Astrocyte of the spinal cord (primary cell): ENCODE measurements around the gene ARHGAP45.
"Not testable (repeated sequence)": the region's sequence is repeated elsewhere in the genome, so short reads cannot be mapped to it uniquely, and the experiment has no call there.

Experiments used
- DNase-seq: peaks from one replicate; pipeline ENCODE4 v3.0.0; 2011; ENCODE audit warnings: low read depth, low spot score
- H3K4me3 ChIP-seq: 2 replicates; pipeline ENCODE4 v1.5.1; 2011; ENCODE audit warnings: low read depth, mild to moderate bottlenecking, low read length, moderate library complexity
- in situ Hi-C: cut with HindIII; loops from 2 replicates; pipeline ENCODE4 v1.10.0; 2017; ENCODE audit warnings: low sequenced_read_pairs
- TF ChIP-seq, protein P1 (sequence below): IDR thresholded peaks from 2 replicates; pipeline ENCODE4 v1.5.1; 2012; ENCODE audit warnings: low read depth, mild to moderate bottlenecking, low read length, inconsistent platforms

ARHGAP45 gene

DNA sequence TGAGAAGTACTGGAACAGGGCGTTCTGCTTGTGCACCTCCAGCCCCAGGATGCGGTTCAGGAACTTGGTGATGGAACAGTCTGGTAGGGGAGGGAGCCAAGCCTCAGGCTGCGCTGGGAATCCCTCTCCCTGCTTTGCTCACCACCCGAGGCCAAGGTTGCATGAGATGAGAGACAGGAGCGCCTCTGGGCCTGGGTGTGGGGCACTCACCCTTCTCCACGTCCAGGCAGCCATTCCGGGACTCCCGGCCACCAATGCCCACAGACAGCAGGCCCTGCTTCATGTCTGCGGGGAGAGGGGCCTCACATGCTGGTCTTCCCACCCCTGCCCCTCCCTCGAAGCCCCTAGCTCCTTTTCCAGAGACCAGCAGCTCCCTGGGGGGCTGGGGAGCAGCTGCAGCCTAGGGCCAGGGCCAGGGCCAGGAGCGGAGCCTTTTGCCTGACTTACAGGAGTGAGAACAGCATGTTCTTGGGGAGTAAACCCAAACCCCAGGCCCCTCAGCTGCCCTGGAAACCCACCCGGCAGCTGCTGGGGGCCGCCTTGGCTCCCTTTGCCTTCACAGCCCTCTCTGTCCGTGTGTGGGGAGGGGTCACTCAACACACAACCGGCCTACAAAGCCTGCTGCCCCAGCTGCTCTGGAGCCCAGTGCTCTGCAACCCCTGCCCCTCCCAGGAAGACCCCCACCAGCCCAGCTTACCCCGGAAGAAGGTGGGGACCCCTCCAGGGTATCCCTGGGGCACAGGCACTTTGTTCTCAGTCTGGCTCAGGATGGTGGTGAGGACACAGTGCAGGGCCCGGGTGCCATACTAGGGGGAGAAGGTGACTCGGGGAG lies 44.1 kb downstream of the ARHGAP45 start:
- DNase-seq = no peak
- in situ Hi-C loops = no loop called here
- H3K4me3 ChIP-seq = no peak overlapping the region
- TF ChIP-seq, protein P1, sequence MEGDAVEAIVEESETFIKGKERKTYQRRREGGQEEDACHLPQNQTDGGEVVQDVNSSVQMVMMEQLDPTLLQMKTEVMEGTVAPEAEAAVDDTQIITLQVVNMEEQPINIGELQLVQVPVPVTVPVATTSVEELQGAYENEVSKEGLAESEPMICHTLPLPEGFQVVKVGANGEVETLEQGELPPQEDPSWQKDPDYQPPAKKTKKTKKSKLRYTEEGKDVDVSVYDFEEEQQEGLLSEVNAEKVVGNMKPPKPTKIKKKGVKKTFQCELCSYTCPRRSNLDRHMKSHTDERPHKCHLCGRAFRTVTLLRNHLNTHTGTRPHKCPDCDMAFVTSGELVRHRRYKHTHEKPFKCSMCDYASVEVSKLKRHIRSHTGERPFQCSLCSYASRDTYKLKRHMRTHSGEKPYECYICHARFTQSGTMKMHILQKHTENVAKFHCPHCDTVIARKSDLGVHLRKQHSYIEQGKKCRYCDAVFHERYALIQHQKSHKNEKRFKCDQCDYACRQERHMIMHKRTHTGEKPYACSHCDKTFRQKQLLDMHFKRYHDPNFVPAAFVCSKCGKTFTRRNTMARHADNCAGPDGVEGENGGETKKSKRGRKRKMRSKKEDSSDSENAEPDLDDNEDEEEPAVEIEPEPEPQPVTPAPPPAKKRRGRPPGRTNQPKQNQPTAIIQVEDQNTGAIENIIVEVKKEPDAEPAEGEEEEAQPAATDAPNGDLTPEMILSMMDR = no peak

DNA sequence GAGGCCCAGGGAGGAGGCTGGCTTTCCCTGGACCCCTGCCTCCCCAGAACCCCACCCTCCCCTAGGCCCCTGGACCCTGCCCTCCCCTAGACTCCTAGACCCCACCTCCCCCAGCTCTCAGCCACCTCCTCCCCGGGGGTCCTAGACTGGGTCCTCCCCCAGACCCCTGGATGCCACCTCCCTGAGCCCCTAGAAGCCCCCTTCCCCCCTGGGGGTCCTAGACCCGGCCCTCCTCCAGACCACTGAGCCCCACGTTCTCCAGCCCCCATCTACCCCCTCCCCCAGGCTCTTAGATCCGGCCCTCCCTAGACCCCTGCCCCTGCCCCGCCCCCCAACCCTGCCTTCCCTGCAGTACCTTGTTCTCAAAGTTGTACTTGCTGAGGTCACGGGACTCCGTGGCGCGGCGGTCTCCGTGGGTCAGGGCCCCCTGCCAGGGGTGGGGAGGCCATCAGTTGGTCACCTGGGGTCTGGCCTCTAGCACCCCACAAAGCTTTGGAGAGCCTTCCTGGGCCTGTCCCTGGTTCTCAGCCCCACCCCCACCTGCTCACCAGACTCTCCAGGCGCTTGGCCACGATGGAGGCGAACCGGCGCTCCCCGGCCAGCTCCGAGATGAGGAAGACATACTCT lies 44.8 kb downstream of the ARHGAP45 start:
- in situ Hi-C loops = no loop called here
- DNase-seq = no peak
- H3K4me3 ChIP-seq = no peak overlapping the region
- TF ChIP-seq, protein P1 = no peak

DNA sequence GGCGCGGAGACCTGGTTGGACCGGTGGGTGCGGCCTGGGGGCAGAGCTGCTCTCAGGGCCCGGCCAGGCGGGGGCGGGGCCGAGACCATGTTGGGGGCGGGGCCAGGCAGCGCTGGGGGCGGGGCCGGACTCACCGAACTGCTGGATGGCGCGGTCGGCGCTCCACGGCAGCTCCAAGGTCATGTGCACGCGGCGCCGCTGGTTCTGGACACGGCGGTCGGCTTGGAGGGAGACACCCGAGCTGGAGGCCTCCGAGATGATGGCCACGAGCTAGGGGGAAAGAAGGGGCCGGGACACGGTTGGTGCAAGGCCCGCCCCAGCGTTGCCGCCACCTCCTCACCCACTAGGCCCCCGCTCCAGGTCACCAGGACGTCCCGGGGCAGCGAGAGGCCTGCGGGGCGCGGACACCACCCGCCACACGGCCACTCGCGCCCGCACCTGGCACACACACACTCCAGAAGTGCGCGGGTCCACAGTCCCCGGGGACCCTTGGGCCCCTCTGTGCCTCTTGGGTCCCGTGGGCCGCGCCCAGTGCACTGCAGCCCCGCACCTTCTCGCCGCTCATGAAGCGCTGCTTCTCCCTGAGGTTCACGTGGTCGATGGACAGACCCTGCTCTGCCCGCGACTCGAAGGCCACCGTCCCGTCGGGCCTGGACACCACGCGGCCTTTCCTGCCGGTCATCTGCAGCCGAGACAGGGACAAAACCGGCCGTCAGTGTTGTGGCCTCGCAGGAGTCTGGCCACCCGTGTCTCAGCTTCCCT lies 45.5 kb downstream of the ARHGAP45 start:
- in situ Hi-C loops = no loop called here
- TF ChIP-seq, protein P1 = no peak
- no peak for DNase-seq
- no peak overlapping the region for H3K4me3 ChIP-seq

DNA sequence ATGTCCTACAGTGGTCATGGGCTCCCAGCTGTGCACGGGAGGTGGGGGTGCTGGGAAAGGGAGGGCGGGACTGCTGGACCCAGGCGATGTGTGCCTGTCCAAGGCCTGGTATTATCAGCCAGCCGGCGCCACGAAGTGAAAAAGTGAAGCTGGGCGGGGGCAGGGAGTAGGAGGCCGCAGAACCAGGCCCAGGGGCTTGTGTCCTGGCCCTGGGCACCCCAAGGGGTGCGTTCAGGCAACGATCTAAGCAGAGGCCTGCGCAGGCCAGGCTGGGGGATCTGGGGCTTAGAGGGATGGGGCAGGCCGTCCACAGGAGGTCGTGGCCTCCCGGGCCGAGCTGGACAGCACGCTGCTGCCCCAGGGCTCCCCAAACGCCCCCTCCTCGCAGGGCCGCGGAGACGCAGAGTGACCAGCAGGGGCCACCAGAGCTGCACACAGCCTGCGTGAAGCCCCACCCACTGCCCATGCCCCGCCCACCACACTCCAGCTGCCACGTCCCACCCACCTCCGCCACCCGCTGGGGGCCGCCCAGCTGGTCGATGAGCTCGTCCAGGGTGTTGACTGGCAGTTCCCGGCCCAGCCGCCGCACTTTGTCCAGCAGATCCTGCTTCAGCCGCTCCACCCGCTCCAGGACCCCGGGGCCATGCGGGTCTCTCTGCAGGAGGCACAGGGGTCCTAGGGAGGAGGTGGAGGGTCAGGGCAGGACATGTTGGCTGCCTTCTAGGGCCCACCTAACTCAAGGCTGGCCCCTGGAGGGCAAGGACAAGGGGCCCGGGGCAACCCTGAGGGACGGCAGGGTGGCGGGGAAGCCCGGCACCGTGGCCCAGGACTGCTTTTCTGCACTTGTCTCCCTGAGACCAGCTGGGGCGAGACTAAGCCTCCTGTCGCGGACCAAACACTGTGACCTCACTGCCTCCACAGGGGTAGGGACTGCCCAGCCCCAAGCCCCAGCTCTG lies 46.3 kb downstream of the ARHGAP45 start:
- peak; percentile 94 for DNase-seq
- TF ChIP-seq, protein P1 = peak; percentile 83
- in situ Hi-C loops = no loop called here
- no peak overlapping the region for H3K4me3 ChIP-seq

DNA sequence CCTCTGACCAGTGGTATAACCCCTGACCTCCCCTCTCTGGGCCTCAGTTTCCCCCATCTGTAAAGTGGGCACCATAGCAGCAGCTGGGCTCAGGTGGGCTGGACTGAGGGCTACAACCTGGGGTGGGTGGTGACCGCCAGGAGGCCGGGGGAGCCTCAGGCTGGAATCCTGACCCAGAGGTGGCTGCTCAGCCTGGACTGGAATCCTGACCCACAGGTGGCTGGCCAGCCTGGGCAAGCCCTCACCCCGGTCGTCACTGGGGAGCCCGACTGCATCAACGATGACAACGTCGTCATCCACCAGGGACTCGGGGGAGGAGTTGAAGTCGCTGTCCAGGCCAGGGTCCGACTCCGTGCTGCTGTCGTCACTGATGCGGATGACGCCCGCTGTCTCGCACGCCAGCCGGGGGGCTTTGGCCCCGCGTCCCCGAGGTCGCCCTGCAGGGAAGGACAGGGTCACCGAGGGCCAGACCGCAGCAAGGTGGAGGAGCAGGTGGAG lies 47.1 kb downstream of the ARHGAP45 start:
- TF ChIP-seq, protein P1 = no peak
- no peak for DNase-seq
- H3K4me3 ChIP-seq = no peak overlapping the region
- in situ Hi-C loops = no loop called here

DNA sequence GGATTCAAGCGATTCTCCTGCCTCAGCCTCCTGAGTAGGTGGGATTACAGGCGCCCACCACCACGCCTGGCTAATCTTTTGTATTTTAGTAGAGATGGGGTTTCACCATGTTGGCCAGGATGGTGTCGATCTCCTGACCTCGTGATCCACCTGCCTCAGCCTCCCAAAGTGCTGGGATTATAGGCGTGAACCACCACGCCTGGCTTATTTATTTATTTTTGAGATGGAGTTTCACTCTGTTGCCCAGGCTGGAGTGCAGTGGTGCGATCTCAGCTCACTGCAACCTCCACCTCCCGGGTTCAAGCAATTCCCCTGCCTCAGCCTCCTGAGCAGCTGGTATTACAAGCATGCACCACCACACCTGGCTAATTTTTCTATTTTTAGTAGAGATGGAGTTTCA lies 47.8 kb downstream of the ARHGAP45 start:
- H3K4me3 ChIP-seq, in situ Hi-C loops: not testable (repeated sequence)

More for the DNA sequence above, 47.8 kb downstream of the ARHGAP45 start:
- not testable (repeated sequence) for DNase-seq
